ENCODE data around the gene SPRR1A.

Gene SPRR1A, protein sequence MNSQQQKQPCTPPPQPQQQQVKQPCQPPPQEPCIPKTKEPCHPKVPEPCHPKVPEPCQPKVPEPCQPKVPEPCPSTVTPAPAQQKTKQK

DNA sequence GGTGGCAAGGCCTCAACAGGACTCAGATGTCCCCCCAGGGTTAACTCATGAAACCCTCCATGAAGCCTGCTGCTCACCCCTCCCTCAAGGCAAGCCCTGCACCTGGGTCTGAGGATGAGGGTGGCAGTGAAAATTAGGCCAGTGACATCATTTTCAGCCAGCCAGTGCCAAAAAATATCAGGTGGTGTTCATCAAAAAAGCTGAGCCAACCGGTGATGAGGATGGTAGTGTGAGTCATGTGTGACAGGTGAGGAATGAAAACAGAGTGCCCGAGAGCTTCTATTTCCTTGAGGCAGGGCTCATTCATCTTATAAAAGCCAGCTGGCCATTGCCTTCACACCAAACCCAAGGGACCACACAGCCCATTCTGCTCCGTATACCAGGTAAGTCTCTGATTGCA is at the start of gene SPRR1A:
Gene SPRR1A, plus strand, starts transcription at position 339 of the 400 bp plus-strand sequence. CDS start 1,150 bp downstream, outside the sequence.
- Histone ChIP-seq H3K9ac (ENCODE audit: low read length) (no peak within 1 kb of the TSS), H3K4me2 (ENCODE audit: low read length) (no peak within 1 kb of the TSS), H4K20me1 (ENCODE audit: insufficient read depth, low read length) (no peaks in the 10 kb centered on the region), H3K36me3 (replicated peaks; ENCODE audit: low read depth, low read length) (no peaks in the 10 kb centered on the region), H2AFZ (ENCODE audit: low read depth, low read length) (no peak within 1 kb of the TSS), H3K9me3 (ENCODE audit: insufficient read depth, low read length) (no peaks in the 10 kb centered on the region), H3K27me3 (ENCODE audit: low read depth, low read length) (peaks cover 87% of the 10 kb centered on the region), H3K27ac (ENCODE audit: low read length) (no peak within 1 kb of the TSS), H3K4me3 (ENCODE audit: low read length) (no peak within 1 kb of the TSS), H3K4me1 (ENCODE audit: low read length) (no peaks in the 10 kb centered on the region), H3K79me2 (ENCODE audit: low read length) (no peaks in the 10 kb centered on the region)
- TF ChIP-seq, protein P1, sequence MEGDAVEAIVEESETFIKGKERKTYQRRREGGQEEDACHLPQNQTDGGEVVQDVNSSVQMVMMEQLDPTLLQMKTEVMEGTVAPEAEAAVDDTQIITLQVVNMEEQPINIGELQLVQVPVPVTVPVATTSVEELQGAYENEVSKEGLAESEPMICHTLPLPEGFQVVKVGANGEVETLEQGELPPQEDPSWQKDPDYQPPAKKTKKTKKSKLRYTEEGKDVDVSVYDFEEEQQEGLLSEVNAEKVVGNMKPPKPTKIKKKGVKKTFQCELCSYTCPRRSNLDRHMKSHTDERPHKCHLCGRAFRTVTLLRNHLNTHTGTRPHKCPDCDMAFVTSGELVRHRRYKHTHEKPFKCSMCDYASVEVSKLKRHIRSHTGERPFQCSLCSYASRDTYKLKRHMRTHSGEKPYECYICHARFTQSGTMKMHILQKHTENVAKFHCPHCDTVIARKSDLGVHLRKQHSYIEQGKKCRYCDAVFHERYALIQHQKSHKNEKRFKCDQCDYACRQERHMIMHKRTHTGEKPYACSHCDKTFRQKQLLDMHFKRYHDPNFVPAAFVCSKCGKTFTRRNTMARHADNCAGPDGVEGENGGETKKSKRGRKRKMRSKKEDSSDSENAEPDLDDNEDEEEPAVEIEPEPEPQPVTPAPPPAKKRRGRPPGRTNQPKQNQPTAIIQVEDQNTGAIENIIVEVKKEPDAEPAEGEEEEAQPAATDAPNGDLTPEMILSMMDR (IDR thresholded peaks at IDR 0.05; ENCODE audit: low read depth, low read length): no peak
- TF ChIP-seq EZH2phosphoT487 (IDR thresholded peaks at IDR 0.05; ENCODE audit: low read depth): no peak

GRCh38 chr1:152940614-152941013 is 43.3 kb upstream of the SPRR1A start:
- Histone ChIP-seq H3K79me2 (ENCODE audit: low read length) (no peaks in the 10 kb centered on the region), H3K9me3 (ENCODE audit: insufficient read depth, low read length) (no peaks in the 10 kb centered on the region), H3K4me1 (ENCODE audit: low read length) (no peaks in the 10 kb centered on the region), H3K4me2 (ENCODE audit: low read length) (no peak overlapping the region), H3K36me3 (replicated peaks; ENCODE audit: low read depth, low read length) (no peaks in the 10 kb centered on the region), H3K27ac (ENCODE audit: low read length) (no peak overlapping the region), H2AFZ (ENCODE audit: low read depth, low read length) (no peak overlapping the region), H3K4me3 (ENCODE audit: low read length) (no peak overlapping the region), H4K20me1 (ENCODE audit: insufficient read depth, low read length) (no peaks in the 10 kb centered on the region), H3K27me3 (ENCODE audit: low read depth, low read length) (peaks cover 20% of the 10 kb centered on the region), H3K9ac (ENCODE audit: low read length) (no peak overlapping the region)
- TF ChIP-seq, protein P1 (IDR thresholded peaks at IDR 0.05; ENCODE audit: low read depth, low read length): no peak
- no peak for TF ChIP-seq EZH2phosphoT487 (IDR thresholded peaks at IDR 0.05; ENCODE audit: low read depth)

GRCh38 chr1:152941037-152941711 is 42.7 kb upstream of the SPRR1A start:
- Histone ChIP-seq H4K20me1 (ENCODE audit: insufficient read depth, low read length) (no peaks in the 10 kb centered on the region), H3K9me3 (ENCODE audit: insufficient read depth, low read length) (no peaks in the 10 kb centered on the region), H2AFZ (ENCODE audit: low read depth, low read length) (no peak overlapping the region), H3K36me3 (replicated peaks; ENCODE audit: low read depth, low read length) (no peaks in the 10 kb centered on the region), H3K27ac (ENCODE audit: low read length) (no peak overlapping the region), H3K9ac (ENCODE audit: low read length) (no peak overlapping the region), H3K4me1 (ENCODE audit: low read length) (no peaks in the 10 kb centered on the region), H3K4me2 (ENCODE audit: low read length) (no peak overlapping the region), H3K79me2 (ENCODE audit: low read length) (no peaks in the 10 kb centered on the region), H3K27me3 (ENCODE audit: low read depth, low read length) (peaks cover 20% of the 10 kb centered on the region), H3K4me3 (ENCODE audit: low read length) (no peak overlapping the region)
- TF ChIP-seq, protein P1 (IDR thresholded peaks at IDR 0.05; ENCODE audit: low read depth, low read length): no peak
- no peak for TF ChIP-seq EZH2phosphoT487 (IDR thresholded peaks at IDR 0.05; ENCODE audit: low read depth)

GRCh38 chr1:152942161-152942560 is 41.7 kb upstream of the SPRR1A start:
- no peaks in the 10 kb centered on the region for H3K4me1 ChIP-seq (ENCODE audit: low read length)
- no peak overlapping the region for H3K4me2 ChIP-seq (ENCODE audit: low read length)
- H3K36me3 ChIP-seq (replicated peaks; ENCODE audit: low read depth, low read length): no peaks in the 10 kb centered on the region
- H3K9me3 ChIP-seq (ENCODE audit: insufficient read depth, low read length): no peaks in the 10 kb centered on the region
- peaks cover 28% of the 10 kb centered on the region for H3K27me3 ChIP-seq (ENCODE audit: low read depth, low read length)
- no peak overlapping the region for H3K27ac ChIP-seq (ENCODE audit: low read length)
- no peak overlapping the region for H3K4me3 ChIP-seq (ENCODE audit: low read length)
- H3K79me2 ChIP-seq (ENCODE audit: low read length): no peaks in the 10 kb centered on the region
- no peak overlapping the region for H3K9ac ChIP-seq (ENCODE audit: low read length)
- H2AFZ ChIP-seq (ENCODE audit: low read depth, low read length): no peak overlapping the region
- no peaks in the 10 kb centered on the region for H4K20me1 ChIP-seq (ENCODE audit: insufficient read depth, low read length)
- no peak for TF ChIP-seq EZH2phosphoT487 (IDR thresholded peaks at IDR 0.05; ENCODE audit: low read depth)
- TF ChIP-seq, protein P1 (IDR thresholded peaks at IDR 0.05; ENCODE audit: low read depth, low read length): no peak

Data from OCI-LY3 (cell line).